H9 (cell line): ENCODE measurements around the gene DIS3L2. TPM values are rescaled to one million over a fixed set of nuclear protein-coding genes. Genes with fewer than 3 reads are reported as not detected.

Experiments
- DNase-seq: peaks from one replicate; pipeline ENCODE4 v3.0.0-alpha.2; 2017
- H2AFZ ChIP-seq: one replicate; pipeline ENCODE4 v1.6.1; 2013; ENCODE audit warnings: mild to moderate bottlenecking, low read length, control low read depth, moderate library complexity
- H2AK5ac ChIP-seq: 2 replicates; pipeline ENCODE4 v1.6.1; 2013; ENCODE audit warnings: low read length, control low read depth, mixed read lengths; ENCODE audit not compliant: insufficient read length
- H2BK120ac ChIP-seq: one replicate; pipeline ENCODE4 v1.6.1; 2013; ENCODE audit warnings: low read depth, mild to moderate bottlenecking, low read length, control low read depth, inconsistent platforms; ENCODE audit not compliant: poor library complexity, severe bottlenecking
- H2BK12ac ChIP-seq: 2 replicates; pipeline ENCODE4 v1.6.1; 2013; ENCODE audit warnings: low read length, control low read depth, mixed read lengths, low read depth; ENCODE audit not compliant: insufficient read length
- H2BK15ac ChIP-seq: 2 replicates; pipeline ENCODE4 v1.6.1; 2013; ENCODE audit warnings: low read depth, low read length, control low read depth
- H2BK20ac ChIP-seq: one replicate; pipeline ENCODE4 v1.6.1; 2013; ENCODE audit warnings: low read depth, mild to moderate bottlenecking, low read length, control low read depth, inconsistent platforms; ENCODE audit not compliant: poor library complexity, severe bottlenecking
- H2BK5ac ChIP-seq: 2 replicates; pipeline ENCODE4 v1.6.1; 2013; ENCODE audit warnings: low read length, control low read depth, mixed read lengths; ENCODE audit not compliant: insufficient read length
- H3K14ac ChIP-seq: 2 replicates; pipeline ENCODE4 v1.6.1; 2013; ENCODE audit warnings: low read length, control low read depth; ENCODE audit not compliant: insufficient read depth
- H3K18ac ChIP-seq: 2 replicates; pipeline ENCODE4 v1.6.1; 2013; ENCODE audit warnings: low read depth, mild to moderate bottlenecking, mixed read lengths, low read length, control low read depth; ENCODE audit not compliant: insufficient read length
- H3K23ac ChIP-seq: 2 replicates; pipeline ENCODE4 v1.6.1; 2013; ENCODE audit warnings: low read length, control low read depth, mixed read lengths, low read depth; ENCODE audit not compliant: insufficient read length
- H3K23me2 ChIP-seq: 2 replicates; pipeline ENCODE4 v1.6.1; 2013; ENCODE audit warnings: low read depth, mild to moderate bottlenecking, mixed read lengths, low read length, control low read depth; ENCODE audit not compliant: insufficient read length, poor library complexity, severe bottlenecking
- H3K27ac ChIP-seq: 2 replicates; pipeline ENCODE4 v1.5.1; 2013; ENCODE audit warnings: low read length, control low read depth, mixed read lengths, low read depth; ENCODE audit not compliant: insufficient read length
- H3K27me3 ChIP-seq: 2 replicates; pipeline ENCODE4 v1.6.1; 2013; ENCODE audit warnings: low read length, control low read depth, inconsistent platforms; ENCODE audit not compliant: insufficient read depth
- H3K4ac ChIP-seq: 2 replicates; pipeline ENCODE4 v1.6.1; 2013; ENCODE audit warnings: low read depth, mild to moderate bottlenecking, control low read depth, inconsistent platforms, low read length, moderate library complexity
- H3K4me1 ChIP-seq: 2 replicates; pipeline ENCODE4 v1.6.1; 2013; ENCODE audit warnings: low read length, control low read depth, inconsistent platforms; ENCODE audit not compliant: insufficient read depth
- H3K4me2 ChIP-seq: 2 replicates; pipeline ENCODE4 v1.6.1; 2013; ENCODE audit warnings: low read length, control low read depth, mixed read lengths; ENCODE audit not compliant: insufficient read length, insufficient read depth
- H3K56ac ChIP-seq: 2 replicates; pipeline ENCODE4 v1.6.1; 2013; ENCODE audit warnings: low read depth, mild to moderate bottlenecking, mixed read lengths, low read length, control low read depth; ENCODE audit not compliant: insufficient read length
- H3K79me1 ChIP-seq: 2 replicates; pipeline ENCODE4 v1.6.1; 2013; ENCODE audit warnings: low read depth, mild to moderate bottlenecking, moderate library complexity, low read length, control low read depth, inconsistent platforms; ENCODE audit not compliant: insufficient read depth, poor library complexity, severe bottlenecking
- H3K79me2 ChIP-seq: 2 replicates; pipeline ENCODE4 v1.6.1; 2013; ENCODE audit warnings: low read length, control low read depth, inconsistent platforms; ENCODE audit not compliant: insufficient read depth
- H3K9ac ChIP-seq: 2 replicates; pipeline ENCODE4 v1.6.1; 2013; ENCODE audit warnings: low read length, control low read depth, mixed read lengths; ENCODE audit not compliant: insufficient read length; ENCODE audit errors: extremely low read depth
- H3K9me3 ChIP-seq: one replicate; pipeline ENCODE4 v1.6.1; 2013; ENCODE audit warnings: low read depth, low read length, inconsistent platforms; ENCODE audit not compliant: control insufficient read depth
- H3T11ph ChIP-seq: one replicate; pipeline ENCODE4 v1.6.1; 2013; ENCODE audit warnings: mild to moderate bottlenecking, low read length, control low read depth, inconsistent platforms
- H4K20me1 ChIP-seq: one replicate; pipeline ENCODE4 v1.6.1; 2013; ENCODE audit not compliant: control insufficient read depth, insufficient read length, insufficient read depth
- H4K5ac ChIP-seq: 2 replicates; pipeline ENCODE4 v1.6.1; 2013; ENCODE audit warnings: low read depth, mild to moderate bottlenecking, mixed read lengths, low read length, control low read depth; ENCODE audit not compliant: insufficient read length
- H4K8ac ChIP-seq: replicated peaks from 2 replicates; pipeline ENCODE4 v1.6.1; 2013; ENCODE audit warnings: low read length, control low read depth, mixed read lengths, low read depth; ENCODE audit not compliant: insufficient read length
- H4K91ac ChIP-seq: 2 replicates; pipeline ENCODE4 v1.6.1; 2013; ENCODE audit warnings: low read depth, mild to moderate bottlenecking, moderate library complexity, mixed read lengths, low read length, control low read depth; ENCODE audit not compliant: insufficient read length
- H3K27ac Mint-ChIP-seq, 3 experiments: 2 replicates in 2 of 3; 3 replicates in 1 of 3; pipeline ENCODE4 v1.8.0; 2020 to 2021; ENCODE audit warnings: mixed read lengths in 3 of 3, mild to moderate bottlenecking in 1 of 3, moderate library complexity in 1 of 3
- H3K27me3 Mint-ChIP-seq: 2 replicates; pipeline ENCODE4 v1.8.0; 2021; ENCODE audit warnings: low read depth, mild to moderate bottlenecking, moderate library complexity, mixed read lengths
- H3K36me3 Mint-ChIP-seq, 3 experiments: 2 replicates in 2 of 3; 3 replicates in 1 of 3; pipeline ENCODE4 v1.8.0; 2020 to 2021; ENCODE audit warnings: low read depth in 3 of 3, mixed read lengths in 3 of 3; ENCODE audit not compliant: insufficient read depth in 1 of 3
- H3K4me1 Mint-ChIP-seq, 2 experiments: 2 replicates each; pipeline ENCODE4 v1.8.0; 2020; ENCODE audit warnings: mixed read lengths in 2 of 2
- H3K4me3 Mint-ChIP-seq, 2 experiments: 2 replicates in 1 of 2; 3 replicates in 1 of 2; pipeline ENCODE4 v1.8.0; 2020 to 2021; ENCODE audit warnings: mild to moderate bottlenecking in 2 of 2, mixed read lengths in 2 of 2, moderate library complexity in 1 of 2
- H3K9me3 Mint-ChIP-seq, 2 experiments: 2 replicates in 1 of 2; 3 replicates in 1 of 2; pipeline ENCODE4 v1.8.0; 2020; ENCODE audit warnings: mild to moderate bottlenecking in 2 of 2, mixed read lengths in 2 of 2, moderate library complexity in 1 of 2
- WGBS: extraction: QIAGEN DNeasy Blood & Tissue Kit; methylation state at CpG from one replicate; pipeline ENCODE4 v1.1.7; 2013; ENCODE audit warnings: missing lambda C conversion rate, low lambda C conversion rate, mixed read lengths; ENCODE audit not compliant: insufficient read length; ENCODE audit errors: extremely low coverage; 5-methylcytosine and 5-hydroxymethylcytosine counted together
- total RNA-seq: library from RNA; stranded (reverse); gene quantifications from 2 replicates; pipeline ENCODE4 v1.2.1, GENCODE V29; 2021
- TF ChIP-seq, protein P1 (sequence below): fragments of 200-600 bp; sonication (generic); conservative IDR thresholded peaks from 3 replicates; pipeline ENCODE4 v1.8.0; 2021; ENCODE audit warnings: antibody characterized with exemption, mild to moderate bottlenecking

Gene DIS3L2
- total RNA-seq, 1 experiment from 2014 or later, result 28.1 TPM

GRCh38 chr2:232332940-232333259, 371.4 kb downstream of the DIS3L2 start:
- H3K4ac ChIP-seq, result no peak overlapping the region
- H3K4me1 ChIP-seq, result no peaks in the 10 kb centered on the region
- H2BK20ac ChIP-seq, result no peak overlapping the region
- no peak overlapping the region for H4K8ac ChIP-seq
- no peaks in the 10 kb centered on the region for H4K20me1 ChIP-seq
- no peak overlapping the region for H3K23ac ChIP-seq
- H3K56ac ChIP-seq, result no peak overlapping the region
- H3K27me3 Mint-ChIP-seq, result no peaks in the 10 kb centered on the region; the same call in 1 of the 2 replicates
- H3K27me3 ChIP-seq, result no peaks in the 10 kb centered on the region
- no peak overlapping the region for H2BK120ac ChIP-seq
- no peaks in the 10 kb centered on the region for H3K9me3 Mint-ChIP-seq
- H3K27ac Mint-ChIP-seq, result no peak overlapping the region
- TF ChIP-seq, protein P1, sequence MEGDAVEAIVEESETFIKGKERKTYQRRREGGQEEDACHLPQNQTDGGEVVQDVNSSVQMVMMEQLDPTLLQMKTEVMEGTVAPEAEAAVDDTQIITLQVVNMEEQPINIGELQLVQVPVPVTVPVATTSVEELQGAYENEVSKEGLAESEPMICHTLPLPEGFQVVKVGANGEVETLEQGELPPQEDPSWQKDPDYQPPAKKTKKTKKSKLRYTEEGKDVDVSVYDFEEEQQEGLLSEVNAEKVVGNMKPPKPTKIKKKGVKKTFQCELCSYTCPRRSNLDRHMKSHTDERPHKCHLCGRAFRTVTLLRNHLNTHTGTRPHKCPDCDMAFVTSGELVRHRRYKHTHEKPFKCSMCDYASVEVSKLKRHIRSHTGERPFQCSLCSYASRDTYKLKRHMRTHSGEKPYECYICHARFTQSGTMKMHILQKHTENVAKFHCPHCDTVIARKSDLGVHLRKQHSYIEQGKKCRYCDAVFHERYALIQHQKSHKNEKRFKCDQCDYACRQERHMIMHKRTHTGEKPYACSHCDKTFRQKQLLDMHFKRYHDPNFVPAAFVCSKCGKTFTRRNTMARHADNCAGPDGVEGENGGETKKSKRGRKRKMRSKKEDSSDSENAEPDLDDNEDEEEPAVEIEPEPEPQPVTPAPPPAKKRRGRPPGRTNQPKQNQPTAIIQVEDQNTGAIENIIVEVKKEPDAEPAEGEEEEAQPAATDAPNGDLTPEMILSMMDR, result no peak
- no peak overlapping the region for H3K4me3 Mint-ChIP-seq
- H2AFZ ChIP-seq, result no peak overlapping the region
- no CpG with 5 or more reads among the region's 10 CpGs for WGBS
- H3K36me3 Mint-ChIP-seq, result no peaks in the 10 kb centered on the region; a peak in 2 of 7 replicates
- no peak overlapping the region for H3K14ac ChIP-seq
- no peak overlapping the region for H2BK5ac ChIP-seq
- H3K79me1 ChIP-seq, result no peaks in the 10 kb centered on the region
- H3K9me3 ChIP-seq, result no peaks in the 10 kb centered on the region
- no peak overlapping the region for H4K91ac ChIP-seq
- H3K4me2 ChIP-seq, result no peak overlapping the region
- no peak overlapping the region for H3T11ph ChIP-seq
- H4K5ac ChIP-seq, result no peak overlapping the region
- H2AK5ac ChIP-seq, result no peak overlapping the region
- H3K9ac ChIP-seq, result no peak overlapping the region
- H3K79me2 ChIP-seq, result no peaks in the 10 kb centered on the region
- no peak overlapping the region for H3K27ac ChIP-seq
- no peak overlapping the region for H3K18ac ChIP-seq
- DNase-seq, result no peak
- no peak overlapping the region for H2BK15ac ChIP-seq
- no peak overlapping the region for H2BK12ac ChIP-seq
- no peaks in the 10 kb centered on the region for H3K23me2 ChIP-seq
- H3K4me1 Mint-ChIP-seq, result peaks cover 2 to 7% of the 10 kb centered on the region in 2 experiments; a peak in 1 of 4 replicates
